Measurements from ENCODE around the gene KIZ.

KIZ gene, protein sequence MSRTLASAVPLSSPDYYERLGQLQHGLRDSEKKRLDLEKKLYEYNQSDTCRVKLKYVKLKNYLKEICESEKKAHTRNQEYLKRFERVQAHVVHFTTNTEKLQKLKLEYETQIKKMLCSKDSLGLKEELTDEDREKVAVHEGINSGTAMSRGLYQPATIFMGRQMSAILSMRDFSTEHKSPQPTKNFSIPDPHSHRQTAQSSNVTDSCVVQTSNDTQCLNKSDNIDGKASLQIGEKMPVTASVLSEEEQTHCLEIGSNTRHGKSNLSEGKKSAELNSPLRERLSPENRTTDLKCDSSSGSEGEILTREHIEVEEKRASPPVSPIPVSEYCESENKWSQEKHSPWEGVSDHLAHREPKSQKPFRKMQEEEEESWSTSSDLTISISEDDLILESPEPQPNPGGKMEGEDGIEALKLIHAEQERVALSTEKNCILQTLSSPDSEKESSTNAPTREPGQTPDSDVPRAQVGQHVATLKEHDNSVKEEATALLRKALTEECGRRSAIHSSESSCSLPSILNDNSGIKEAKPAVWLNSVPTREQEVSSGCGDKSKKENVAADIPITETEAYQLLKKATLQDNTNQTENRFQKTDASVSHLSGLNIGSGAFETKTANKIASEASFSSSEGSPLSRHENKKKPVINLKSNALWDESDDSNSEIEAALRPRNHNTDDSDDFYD

DNA sequence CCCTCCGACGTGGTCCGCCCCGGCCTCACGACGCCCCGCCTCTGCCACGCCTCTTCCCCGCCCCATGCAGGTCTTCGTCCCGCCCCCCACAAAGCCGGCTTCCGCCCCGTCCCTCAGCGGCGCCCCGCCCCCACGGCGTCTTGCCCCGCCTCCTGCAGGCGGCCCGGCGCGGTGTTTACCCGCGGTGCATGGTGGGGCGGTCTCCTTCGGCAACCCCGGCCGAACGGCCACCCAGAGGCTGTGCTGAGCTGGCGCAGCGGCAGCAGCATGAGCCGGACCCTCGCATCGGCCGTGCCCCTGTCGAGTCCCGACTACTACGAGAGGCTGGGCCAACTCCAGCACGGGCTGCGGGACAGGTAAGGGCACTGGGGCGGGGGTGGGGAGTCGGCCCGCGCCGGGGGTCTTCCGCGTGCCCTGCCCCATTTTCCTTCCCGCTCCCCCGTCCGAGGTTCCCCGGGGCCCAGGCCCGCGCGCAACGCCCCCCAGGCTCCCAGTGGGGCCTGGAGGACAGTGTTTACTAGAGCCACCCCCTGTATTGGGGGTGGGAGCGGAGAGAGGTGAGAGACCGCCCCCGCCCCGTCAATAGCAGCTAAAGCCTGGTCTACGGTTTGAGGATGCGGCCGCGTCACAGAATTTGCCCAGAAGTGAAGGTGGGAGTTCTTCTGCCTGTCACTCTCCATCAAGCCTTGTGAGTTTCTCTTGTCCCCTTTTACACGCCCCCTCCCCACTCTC lies at the start of gene KIZ:
Gene KIZ, plus strand, starts transcription at position 234 of the 732 bp plus-strand sequence. Its CDS starts 34 bp downstream, at position 268.
- DNase-seq (ENCODE audit: low read depth in 2 of 2), result peak; percentile 98

DNA sequence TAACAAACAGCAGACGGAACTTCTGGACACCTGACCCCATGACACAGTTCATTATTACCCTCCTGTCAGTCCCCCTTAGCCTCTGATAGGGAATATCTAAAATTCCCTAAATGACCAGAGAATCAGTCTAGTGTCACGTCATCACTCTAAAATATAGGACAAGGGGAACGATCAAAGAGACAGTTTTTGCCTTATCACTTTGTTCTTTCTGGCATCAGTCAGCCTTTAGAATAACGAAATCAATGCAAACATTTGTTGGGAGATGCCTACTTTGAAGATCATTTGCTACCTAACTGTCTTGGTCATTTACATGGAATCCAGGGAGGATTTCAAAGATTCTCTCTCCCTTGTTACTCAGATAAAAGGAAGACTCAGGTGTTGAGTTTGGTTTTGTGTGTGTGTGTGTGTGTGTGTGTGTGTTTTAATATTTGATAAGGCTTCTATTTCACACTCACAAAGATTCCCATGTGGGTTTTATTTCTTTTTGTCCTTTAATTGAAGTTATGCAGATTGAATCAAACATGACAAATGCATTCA lies 48.0 kb upstream of the KIZ start:
- DNase-seq (ENCODE audit: low read depth in 2 of 2), result no peak

DNA sequence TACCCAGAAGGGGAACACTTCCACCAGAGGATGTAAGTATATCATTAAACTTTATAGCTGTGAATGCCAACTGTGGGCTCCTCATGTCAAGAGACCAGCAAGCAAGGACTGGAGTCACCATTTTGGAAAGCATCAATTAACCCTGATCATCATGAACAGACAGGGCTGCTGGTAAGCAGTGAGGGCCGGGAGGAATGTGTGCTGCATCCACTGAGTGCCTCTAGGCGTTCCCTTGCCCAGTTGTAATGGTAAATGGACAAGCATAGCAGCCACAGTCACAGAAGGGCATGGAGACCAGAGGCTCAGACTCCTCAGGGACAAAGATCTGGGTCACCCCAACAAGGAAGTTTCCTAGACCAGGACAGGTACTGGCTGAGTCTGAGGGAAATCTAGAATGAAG lies 43.3 kb upstream of the KIZ start:
- DNase-seq (ENCODE audit: low read depth in 2 of 2), result no peak

DNA sequence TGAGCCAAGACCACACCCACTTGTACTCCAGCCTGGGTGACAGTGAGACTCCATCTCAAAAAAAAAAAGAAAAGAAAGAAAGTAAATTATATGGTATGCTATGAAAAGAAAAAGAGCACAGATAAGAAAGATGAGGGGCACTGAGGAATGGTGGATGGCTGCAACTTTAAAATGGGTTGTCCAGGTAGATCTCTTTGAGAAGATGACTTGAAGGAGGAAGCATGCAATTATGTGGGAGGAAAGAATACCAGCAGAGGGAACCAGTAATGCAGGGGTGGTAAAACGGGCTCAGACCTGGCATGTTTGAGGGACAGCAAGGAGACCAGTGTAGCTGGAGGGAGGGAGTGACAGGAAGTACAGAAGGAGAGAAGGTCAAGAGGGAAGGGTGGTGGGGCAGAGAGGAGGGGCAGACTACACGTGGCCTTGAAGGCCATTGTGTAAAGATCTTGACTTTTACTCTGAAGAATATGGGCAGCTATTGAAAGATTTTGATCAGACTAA lies 42.0 kb upstream of the KIZ start:
- DNase-seq (ENCODE audit: low read depth in 2 of 2), result no peak

DNA sequence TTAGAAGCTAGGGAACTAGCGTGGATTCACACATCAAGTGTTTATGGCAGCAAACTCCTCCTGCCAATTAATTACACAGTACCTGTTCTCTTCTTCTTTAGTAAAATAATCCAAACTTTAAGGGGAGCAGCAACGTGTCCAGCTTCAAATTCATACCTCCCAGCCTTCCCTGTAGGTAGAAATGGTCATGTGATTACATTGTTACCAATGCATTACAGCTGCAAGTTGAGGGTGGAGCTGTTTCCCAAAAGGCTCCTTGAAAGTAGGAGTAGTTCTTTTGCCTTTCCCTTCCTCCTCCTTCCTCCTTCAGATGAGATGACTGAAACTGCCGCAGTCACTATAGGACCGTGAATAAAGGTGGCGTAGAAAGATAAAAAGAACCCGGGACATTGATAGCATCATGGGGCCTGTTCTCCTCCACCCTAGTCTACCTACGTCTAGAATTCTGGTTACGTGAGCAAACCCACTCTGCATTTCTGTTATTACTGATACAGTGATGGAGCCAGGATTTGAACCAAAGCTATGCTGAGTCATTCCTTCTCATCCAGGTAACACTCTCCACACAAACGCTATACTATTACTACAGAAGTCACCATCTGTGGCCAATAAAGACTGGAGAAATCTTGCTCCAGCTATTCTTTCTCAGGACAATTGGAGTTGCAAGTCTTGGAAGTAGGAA lies 37.9 kb upstream of the KIZ start:
- DNase-seq (ENCODE audit: low read depth in 2 of 2), result no peak

DNA sequence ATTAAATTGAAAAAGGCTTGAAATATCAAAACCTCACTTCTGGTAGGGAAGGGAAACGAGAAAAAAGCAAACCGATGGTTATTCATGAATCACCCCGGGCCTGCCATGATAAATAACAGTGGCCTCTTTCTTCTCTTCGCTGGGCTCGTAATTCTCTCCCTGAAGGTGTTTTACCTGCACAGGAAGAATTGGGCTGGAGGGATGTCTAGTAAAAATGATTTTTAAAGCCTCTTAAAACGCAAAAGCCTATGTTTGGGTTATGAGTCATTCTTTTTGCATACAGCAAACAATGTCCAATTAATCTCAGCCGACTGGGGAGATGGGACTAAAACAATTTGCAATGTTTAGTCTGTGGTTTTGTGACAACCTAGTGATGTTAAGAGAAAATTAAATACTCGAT lies 36.5 kb upstream of the KIZ start:
- no peak for DNase-seq (ENCODE audit: low read depth in 2 of 2)

DNA sequence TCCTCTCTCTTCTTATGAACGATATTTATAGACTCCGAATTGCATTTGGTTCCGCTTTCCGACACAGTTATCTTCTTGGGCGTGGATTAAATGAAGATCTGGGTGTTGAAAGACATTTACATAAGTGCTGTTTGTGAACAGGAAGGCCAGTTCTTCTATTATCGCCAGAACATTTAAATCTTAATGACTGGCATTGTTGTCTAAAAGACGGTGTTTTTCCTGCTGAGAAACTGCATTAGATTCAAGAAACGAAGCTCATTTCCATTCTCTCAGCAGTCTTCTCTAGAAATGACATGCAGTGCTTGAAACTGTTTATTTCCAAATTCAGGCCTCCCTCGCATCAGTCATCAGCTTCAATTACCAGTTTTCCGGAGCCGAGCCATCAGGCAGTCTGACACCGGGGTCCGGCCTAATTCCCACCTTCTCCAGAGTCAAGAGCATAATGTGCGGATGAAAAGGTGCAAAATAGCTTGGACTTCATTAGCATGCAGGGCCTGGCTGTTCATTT lies 35.7 kb upstream of the KIZ start:
- no peak for DNase-seq (ENCODE audit: low read depth in 2 of 2)

DNA sequence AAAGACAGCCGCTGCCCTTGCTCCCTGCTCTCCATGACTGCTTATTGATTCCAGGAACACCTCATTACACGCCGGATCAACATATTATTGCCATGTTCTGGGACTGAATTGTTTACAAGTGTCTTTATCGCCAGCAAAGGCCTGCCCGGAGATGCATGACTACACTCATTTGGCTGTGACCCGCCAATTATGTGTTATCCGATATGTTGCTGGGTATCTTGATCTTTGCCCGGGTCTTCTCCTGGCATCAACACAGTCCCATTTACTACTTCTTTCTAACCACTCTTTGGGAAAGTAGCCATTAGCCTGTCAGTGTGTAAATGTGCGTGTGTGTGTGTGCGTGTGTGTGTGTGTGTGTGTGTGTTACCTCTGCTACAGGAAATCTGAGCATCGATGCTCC lies 35.2 kb upstream of the KIZ start:
- no peak for DNase-seq (ENCODE audit: low read depth in 2 of 2)

DNA sequence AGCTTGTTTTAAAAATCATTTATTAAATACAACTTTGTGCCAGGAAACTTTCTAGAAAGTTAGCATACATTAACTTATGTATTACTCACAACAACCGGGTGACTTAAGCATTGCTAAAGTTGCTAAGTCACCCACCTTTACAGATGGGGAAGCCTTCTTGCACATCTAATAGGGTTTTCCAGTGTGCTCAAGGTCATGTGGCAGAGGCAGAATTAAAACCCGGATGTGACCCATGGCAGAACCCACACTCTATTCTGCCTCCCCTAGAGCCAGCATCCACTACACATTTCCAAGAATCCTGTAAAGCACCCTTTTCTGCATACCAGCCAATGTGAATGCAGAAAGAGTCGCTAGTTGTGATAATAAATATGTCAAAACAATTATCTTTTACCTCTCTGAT lies 33.1 kb upstream of the KIZ start:
- DNase-seq (ENCODE audit: low read depth in 2 of 2), result no peak

DNA sequence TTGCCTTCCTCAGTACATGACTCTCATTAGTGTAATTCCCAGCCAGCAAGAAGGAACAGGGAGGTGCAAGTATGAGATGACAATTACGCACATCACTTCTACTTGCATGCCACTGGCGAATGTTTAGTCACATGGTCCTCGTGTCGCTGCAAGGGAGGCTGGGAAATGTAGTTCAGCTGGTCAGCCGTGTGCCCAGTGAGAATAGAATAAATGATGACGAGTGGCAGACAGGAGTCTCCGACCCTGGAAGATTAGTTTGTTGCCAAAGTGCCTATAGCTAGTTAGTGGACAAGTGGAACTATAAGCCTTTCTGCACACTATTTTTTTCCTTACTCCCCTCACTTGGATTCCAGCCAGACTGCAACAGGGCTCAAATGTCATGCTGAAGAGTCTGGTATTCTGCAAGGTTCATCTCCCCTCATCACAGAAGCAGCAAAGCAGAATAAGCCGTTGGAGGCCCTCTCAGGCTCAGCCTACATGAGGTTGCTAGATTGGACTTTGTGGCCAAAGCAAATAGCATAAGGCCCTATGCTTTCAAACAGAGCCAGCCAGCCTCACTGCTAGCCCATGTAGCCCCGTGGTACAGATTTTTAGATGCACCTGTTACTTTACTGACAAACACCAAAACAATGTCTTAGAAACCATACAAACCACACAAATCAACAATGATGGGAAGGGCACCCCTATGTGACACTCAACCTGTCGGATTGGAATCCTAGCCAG lies 29.4 kb upstream of the KIZ start:
- DNase-seq (ENCODE audit: low read depth in 2 of 2), result no peak

DNA sequence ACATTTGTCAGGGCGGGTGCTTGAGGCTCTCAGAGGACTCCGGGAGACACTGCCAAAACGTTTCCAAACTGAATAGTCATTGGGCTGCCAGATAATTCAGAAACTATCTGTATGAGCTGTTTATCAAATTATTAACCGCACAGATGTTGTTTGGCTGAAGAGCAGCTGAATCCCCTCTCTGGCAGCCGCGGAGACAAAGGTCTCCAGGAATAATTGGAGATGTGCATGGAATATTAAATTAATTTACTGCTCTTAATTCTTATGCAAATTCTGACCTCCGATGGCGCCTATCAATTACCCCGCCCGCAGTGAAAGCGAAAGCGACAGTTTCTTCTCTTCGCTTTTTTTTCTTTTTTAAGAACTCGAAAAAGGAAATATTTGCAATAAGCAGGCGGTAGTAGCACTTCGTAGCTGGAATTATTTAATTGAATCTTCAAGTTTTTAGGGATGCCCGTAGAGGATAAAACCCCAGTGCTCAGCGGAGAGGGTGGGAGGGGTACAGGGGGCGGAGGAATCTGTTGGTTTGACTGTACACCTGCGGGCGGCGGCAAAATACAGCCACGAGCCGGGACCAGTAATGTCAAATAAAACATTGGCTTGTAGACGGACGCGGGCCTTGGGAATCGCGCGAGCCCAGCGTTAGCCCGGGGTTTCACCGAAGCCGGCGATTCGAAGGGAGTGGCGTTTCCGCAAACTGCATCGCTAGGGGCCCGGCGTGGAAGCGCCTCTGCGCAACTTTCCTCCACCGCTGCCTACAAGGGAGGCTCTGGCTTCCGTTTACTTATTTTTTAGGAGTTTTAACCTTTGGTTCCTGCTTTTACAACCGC lies 25.9 kb upstream of the KIZ start:
- no peak for DNase-seq (ENCODE audit: low read depth in 2 of 2)

DNA sequence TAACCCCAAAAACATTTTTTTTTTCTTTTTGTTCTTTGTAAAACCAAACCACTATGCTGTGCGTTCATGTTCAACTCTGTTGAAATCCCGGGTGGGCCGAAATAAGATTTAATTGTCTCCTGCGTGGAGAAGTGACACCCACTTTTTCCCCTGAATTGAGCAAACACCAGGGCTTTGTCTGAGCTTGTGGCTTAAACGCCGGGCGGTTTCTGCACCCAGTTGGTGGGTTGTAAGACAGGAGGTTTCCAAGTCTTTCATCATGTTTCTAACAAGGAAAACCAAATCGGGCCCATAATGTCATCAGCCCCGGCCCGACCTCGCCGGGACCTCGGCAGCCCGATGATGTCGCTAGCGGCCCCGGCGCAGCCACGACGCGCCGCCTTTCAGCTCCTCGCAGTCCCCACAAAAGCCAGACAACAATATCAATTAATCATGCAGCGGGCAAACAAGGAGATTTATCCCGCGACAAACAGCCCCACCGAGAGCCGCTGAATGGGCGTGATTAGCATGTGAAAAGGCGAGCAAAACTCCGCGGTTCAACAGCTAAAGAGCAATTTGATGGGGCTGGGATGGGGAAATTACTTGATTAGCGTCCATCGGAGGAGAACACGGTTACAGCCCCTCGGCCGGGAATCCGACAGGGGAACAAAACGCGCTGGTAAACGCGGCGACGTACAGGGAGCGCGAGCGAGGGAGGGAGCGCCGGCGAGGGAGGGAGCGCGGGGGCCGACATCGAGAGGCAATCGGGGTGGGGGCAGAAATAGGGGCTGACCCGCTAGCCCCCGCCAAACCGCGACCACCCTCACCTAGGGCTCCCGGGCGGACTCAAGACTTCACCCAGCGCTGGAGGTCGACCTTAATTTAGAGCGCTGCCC lies 25.1 kb upstream of the KIZ start:
- DNase-seq (ENCODE audit: low read depth in 2 of 2), result no peak

DNA sequence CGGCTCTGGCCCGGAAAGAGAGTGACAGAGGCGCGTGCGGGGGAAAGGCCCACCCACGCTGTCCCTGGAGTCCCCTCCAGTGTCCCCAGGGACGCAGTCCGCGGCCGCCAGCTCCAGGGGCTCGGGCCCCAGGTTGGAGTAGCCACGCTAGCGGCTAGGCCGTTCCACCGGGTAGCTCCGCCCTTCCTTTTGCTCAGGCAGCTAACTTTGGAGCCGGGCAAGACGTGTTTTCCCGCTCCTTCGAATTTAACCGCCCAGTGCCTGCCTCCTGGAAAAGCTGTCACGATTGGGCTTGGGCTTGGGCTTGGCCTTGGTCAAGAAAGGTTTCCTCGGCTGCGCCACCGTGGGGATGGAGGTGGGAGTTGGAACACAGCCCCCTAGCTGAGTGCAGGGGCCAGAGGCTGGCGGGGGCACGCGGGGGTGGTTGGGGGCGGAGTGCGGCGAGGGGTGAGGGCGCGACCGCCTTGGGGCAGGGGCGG lies 24.4 kb upstream of the KIZ start:
- no peak for DNase-seq (ENCODE audit: low read depth in 2 of 2)

DNA sequence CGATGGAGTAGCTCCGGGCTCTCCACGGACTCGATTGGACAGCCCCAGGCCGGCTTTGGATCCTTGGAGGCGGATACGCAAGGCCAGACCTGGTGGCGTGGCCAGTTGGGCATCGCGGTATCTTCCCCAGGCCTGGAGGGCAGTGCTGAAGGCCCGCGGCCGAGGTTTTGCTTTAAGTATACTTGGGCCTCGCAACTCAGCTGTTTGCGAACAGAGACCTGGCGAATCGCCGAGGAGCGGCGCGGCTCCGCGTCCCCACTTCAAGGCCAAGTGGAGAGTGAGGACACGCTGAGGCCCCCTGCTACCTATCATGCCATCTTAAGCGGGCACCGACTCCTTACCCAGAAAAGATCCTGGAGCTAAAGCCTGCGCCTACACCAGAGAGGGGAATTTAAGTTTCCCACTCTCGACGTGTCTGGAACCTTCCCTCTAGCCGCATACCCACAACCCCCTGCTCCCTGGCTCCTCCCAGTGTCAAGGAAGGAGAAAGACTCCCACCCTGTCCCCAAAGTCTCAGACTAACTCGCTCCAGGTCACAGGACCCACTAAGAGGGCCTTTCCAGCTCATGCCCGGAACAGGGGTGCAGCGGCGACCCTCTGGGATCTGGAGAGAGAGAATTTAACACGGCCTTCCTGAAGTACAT lies 23.8 kb upstream of the KIZ start:
- no peak for DNase-seq (ENCODE audit: low read depth in 2 of 2)

DNA sequence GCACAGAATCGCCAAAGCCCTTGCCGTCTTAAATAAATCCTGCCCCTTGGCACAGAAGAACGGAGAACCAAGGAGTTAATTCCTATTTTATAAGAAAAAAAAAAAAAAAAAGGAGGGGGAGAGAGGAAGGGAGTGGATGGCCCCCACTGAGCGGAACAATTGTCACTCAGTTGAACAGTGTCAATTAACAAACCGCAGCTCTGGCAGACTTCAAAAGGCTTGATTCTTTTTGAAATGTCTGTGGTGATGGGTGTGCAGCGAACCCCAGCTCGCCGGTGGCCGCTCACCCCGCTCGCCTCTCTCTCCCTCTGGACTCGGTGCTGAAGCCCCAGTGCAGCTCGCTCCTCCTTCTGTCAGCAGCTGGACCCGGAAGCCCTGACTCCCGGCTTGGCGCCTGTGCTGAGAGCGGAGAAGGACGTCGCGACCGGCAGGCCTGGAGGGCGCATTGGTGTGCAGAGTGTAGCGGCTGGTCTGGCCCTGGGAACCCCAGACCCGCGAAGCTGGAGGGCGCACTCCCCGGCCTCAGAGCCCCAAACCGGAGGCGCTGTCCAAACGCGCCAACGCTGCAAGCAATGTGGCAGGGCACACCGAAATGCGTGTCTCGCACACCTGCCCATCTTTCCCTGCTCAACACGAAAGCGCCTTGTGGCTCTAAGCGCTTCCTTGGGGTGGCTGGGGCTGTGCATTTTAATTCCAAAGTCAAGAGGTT lies 23.1 kb upstream of the KIZ start:
- DNase-seq (ENCODE audit: low read depth in 2 of 2), result no peak

DNA sequence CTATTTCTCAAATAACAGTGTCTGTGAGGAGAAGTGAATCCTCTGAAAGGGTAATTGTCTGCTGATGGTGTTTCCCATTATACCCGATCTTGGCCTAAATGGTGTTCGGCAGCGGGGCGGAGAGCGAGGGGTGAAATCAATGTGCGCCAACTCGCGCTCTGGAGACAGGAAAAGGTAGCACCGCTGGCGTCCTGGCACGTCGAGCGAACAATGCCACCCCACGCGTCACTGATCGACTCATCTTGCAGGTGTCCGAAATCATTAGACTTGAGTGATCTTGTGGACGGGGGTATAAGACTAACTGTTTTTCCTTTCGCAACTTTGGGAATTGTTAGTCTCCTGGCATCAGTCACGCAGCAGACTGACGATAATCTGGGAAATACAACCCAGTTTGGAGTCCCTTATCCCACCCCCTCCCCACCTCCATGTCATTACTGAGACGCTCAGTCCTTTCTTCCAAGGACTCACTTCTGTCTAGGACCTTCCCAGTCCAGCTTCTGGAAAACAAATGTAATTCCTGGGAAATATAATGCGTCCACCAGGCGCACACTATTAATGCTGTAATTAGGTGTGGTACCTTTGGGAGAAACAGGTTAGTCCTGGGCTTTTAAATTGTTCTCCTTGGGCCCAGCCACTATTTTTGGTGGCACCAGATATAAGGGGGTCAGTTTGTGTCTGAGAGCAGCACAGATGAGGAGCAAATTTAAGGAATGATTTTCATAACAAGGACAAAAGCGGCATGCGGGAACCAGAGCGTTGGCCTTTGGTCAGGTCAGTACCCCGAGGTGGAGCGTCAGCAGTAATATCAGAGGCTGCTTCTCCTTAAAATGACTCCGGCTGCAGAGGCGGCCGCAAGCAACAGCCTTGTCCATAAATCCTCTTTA lies 22.1 kb upstream of the KIZ start:
- no peak for DNase-seq (ENCODE audit: low read depth in 2 of 2)

DNA sequence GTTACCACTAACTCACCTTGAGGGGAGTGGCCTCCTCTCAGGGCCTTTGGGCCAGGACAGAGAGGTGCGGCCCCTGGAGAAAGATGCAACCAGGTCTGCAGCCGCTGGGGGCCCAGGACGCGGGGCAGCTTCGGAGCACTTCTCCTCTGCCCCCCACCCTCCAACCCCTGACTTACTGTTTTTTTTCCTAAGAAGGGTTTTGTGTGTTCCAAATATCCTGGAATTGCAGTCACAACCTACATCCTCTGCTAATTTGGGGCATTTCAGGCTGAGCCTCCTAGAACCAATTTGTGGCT lies 21.5 kb upstream of the KIZ start:
- no peak for DNase-seq (ENCODE audit: low read depth in 2 of 2)
